Hepatocyte (in vitro differentiated cells): Measurements from ENCODE around the gene CACNA1C. TPM values are rescaled to one million over a fixed set of nuclear protein-coding genes. Genes with fewer than 3 reads are reported as not detected.

Experiments
- DNase-seq: peaks from one replicate; pipeline ENCODE4 v3.0.0-alpha.2; 2016; ENCODE audit warnings: low spot score
- H2AFZ ChIP-seq: fragments of 200-600 bp; sonication (generic); 2 replicates; pipeline ENCODE4 v1.6.0; 2016; ENCODE audit warnings: antibody characterized with exemption, mild to moderate bottlenecking
- H3K27ac ChIP-seq: fragments of 200-600 bp; sonication (generic); 2 replicates; pipeline ENCODE4 v1.5.1; 2016; ENCODE audit warnings: mild to moderate bottlenecking
- H3K27me3 ChIP-seq: fragments of 200-600 bp; sonication (generic); 2 replicates; pipeline ENCODE4 v1.6.1; 2016
- H3K36me3 ChIP-seq: fragments of 200-600 bp; sonication (generic); replicated peaks from 2 replicates; pipeline ENCODE4 v1.5.1; 2016; ENCODE audit warnings: low read depth; ENCODE audit not compliant: insufficient read depth
- H3K4me1 ChIP-seq: fragments of 200-600 bp; sonication (generic); 2 replicates; pipeline ENCODE4 v1.5.1; 2016; ENCODE audit warnings: mild to moderate bottlenecking, moderate library complexity; ENCODE audit not compliant: insufficient read depth
- H3K4me2 ChIP-seq: fragments of 200-600 bp; sonication (generic); 2 replicates; pipeline ENCODE4 v1.6.0; 2016
- H3K4me3 ChIP-seq: fragments of 200-600 bp; sonication (generic); 2 replicates; pipeline ENCODE4 v1.5.1; 2016; ENCODE audit warnings: mild to moderate bottlenecking
- H3K79me2 ChIP-seq: fragments of 200-600 bp; sonication (generic); 2 replicates; pipeline ENCODE4 v1.6.0; 2017; ENCODE audit warnings: mild to moderate bottlenecking
- H3K9me2 ChIP-seq: fragments of 200-600 bp; sonication (generic); replicated peaks from 2 replicates; pipeline ENCODE4 v1.6.0; 2017; ENCODE audit warnings: mild to moderate bottlenecking; ENCODE audit not compliant: insufficient read depth
- H3K9me3 ChIP-seq: fragments of 200-600 bp; sonication (generic); 2 replicates; pipeline ENCODE4 v1.5.1; 2016; ENCODE audit warnings: low read depth, mild to moderate bottlenecking
- H4K20me1 ChIP-seq: fragments of 200-600 bp; sonication (generic); 2 replicates; pipeline ENCODE4 v1.6.0; 2016; ENCODE audit warnings: mild to moderate bottlenecking; ENCODE audit not compliant: insufficient read depth, poor library complexity, severe bottlenecking
- CTCF ChIP-seq: fragments of 200-600 bp; sonication (generic); IDR thresholded peaks from 2 replicates; pipeline ENCODE4 v1.5.1; 2016; ENCODE audit warnings: antibody characterized with exemption, mild to moderate bottlenecking; ENCODE audit not compliant: poor library complexity
- EZH2 ChIP-seq: fragments of 200-600 bp; sonication (generic); IDR thresholded peaks from 2 replicates; pipeline ENCODE4 v1.6.1; 2016; ENCODE audit warnings: antibody characterized with exemption, mild to moderate bottlenecking, borderline replicate concordance
- EZH2phosphoT487 ChIP-seq: fragments of 200-600 bp; sonication (generic); IDR thresholded peaks from one replicate; pipeline ENCODE4 v1.6.1; 2018; ENCODE audit warnings: antibody characterized with exemption, mild to moderate bottlenecking, low read depth, moderate library complexity; ENCODE audit not compliant: unreplicated experiment, severe bottlenecking
- WGBS: methylation state at CpG from one replicate; pipeline ENCODE4 v1.1.6; 2016; ENCODE audit warnings: low lambda C conversion rate; ENCODE audit errors: missing lambda C conversion rate; 5-methylcytosine and 5-hydroxymethylcytosine counted together
- polyA plus RNA-seq: library from polyadenylated mRNA; unstranded; fragments of >200 nt; fragmentation: Nextera tagmentation; extraction: Ambion mirVana; gene quantifications from 2 replicates; pipeline ENCODE4 v1.2.1, GENCODE V29; 2016
- total RNA-seq: library from RNA; depleted of rRNA; stranded (reverse); fragments of >200 nt; gene quantifications from 2 replicates; pipeline ENCODE4 v1.2.3, GENCODE V29; 2014

CACNA1C gene
- total and polyA plus RNA-seq, 2 experiments from 2014 or later, result 3.2 to 4.0 TPM

- no peaks in the 10 kb centered on the region for H3K9me2 ChIP-seq
- TF ChIP-seq EZH2phosphoT487, result no peak
- no peak for TF ChIP-seq EZH2
- TF ChIP-seq CTCF, result peak; percentile 10
- H3K27ac ChIP-seq, result no peak overlapping the region
- no peaks in the 10 kb centered on the region for H3K4me1 ChIP-seq
- H4K20me1 ChIP-seq, result no peaks in the 10 kb centered on the region
- no peak overlapping the region for H3K4me3 ChIP-seq
- H3K27me3 ChIP-seq, result no peaks in the 10 kb centered on the region
- H3K9me3 ChIP-seq, result no peaks in the 10 kb centered on the region
- no peak overlapping the region for H2AFZ ChIP-seq
- no peak for DNase-seq
- H3K79me2 ChIP-seq, result no peaks in the 10 kb centered on the region
- WGBS, result 95% methylated on average over 18 of the region's 18 CpGs
- H3K36me3 ChIP-seq, result no peaks in the 10 kb centered on the region
- no peak overlapping the region for H3K4me2 ChIP-seq
These were observed 621.4 kb downstream of the CACNA1C start for GRCh38 chr12:2673966-2674810.

GRCh38 chr12:2675776-2676175 lies 623.0 kb downstream of the CACNA1C start:
- TF ChIP-seq CTCF (no peak), EZH2 (no peak), EZH2phosphoT487 (no peak)
- Histone ChIP-seq H3K4me2 (no peak overlapping the region), H3K36me3 (no peaks in the 10 kb centered on the region), H2AFZ (no peak overlapping the region), H4K20me1 (no peaks in the 10 kb centered on the region), H3K9me3 (no peaks in the 10 kb centered on the region), H3K27me3 (no peaks in the 10 kb centered on the region), H3K4me3 (no peak overlapping the region), H3K27ac (no peak overlapping the region), H3K79me2 (no peaks in the 10 kb centered on the region), H3K4me1 (no peaks in the 10 kb centered on the region), H3K9me2 (no peaks in the 10 kb centered on the region)
- DNase-seq, result no peak
- 75% methylated on average over 6 of the region's 6 CpGs for WGBS

GRCh38 chr12:2677142-2677880 lies 624.5 kb downstream of the CACNA1C start:
- WGBS, result 91% methylated on average over 19 of the region's 20 CpGs
- Histone ChIP-seq H3K4me1 (no peaks in the 10 kb centered on the region), H3K27ac (no peak overlapping the region), H2AFZ (no peak overlapping the region), H3K27me3 (no peaks in the 10 kb centered on the region), H3K9me2 (no peaks in the 10 kb centered on the region), H4K20me1 (no peaks in the 10 kb centered on the region), H3K79me2 (no peaks in the 10 kb centered on the region), H3K36me3 (no peaks in the 10 kb centered on the region), H3K4me3 (no peak overlapping the region), H3K4me2 (no peak overlapping the region), H3K9me3 (no peaks in the 10 kb centered on the region)
- TF ChIP-seq EZH2, result no peak
- TF ChIP-seq EZH2phosphoT487, result no peak
- no peak for TF ChIP-seq CTCF
- DNase-seq, result no peak
